Esophagus muscularis mucosa (tissue), 4 donors: ENCODE measurements around the gene FASTK. TPM values are rescaled to one million over a fixed set of nuclear protein-coding genes. Genes with fewer than 3 reads are reported as not detected.

ENCODE experiments used
- DNase-seq: peaks from one replicate; pipeline ENCODE4 v3.0.0-alpha.2; 2017; ENCODE audit errors: extremely low spot score
- H3K27ac ChIP-seq, 4 donors: fragments of 200-600 bp; sonication (generic); replicated peaks in 1 of 4; 1 replicate in 3 of 4; 2 replicates in 1 of 4; pipeline ENCODE4 v1.5.1; 2016 to 2019; ENCODE audit warnings: mild to moderate bottlenecking in 1 of 4
- H3K27me3 ChIP-seq, 4 donors: fragments of 200-600 bp; sonication (generic); one replicate each; pipeline versions ENCODE4 v1.5.1 to v1.6.0; 2016 to 2019
- H3K36me3 ChIP-seq, 4 donors: fragments of 200-600 bp; sonication (generic); one replicate each; pipeline ENCODE4 v1.5.1; 2016 to 2019
- H3K4me1 ChIP-seq, 4 donors: fragments of 200-600 bp; sonication (generic); one replicate each; pipeline ENCODE4 v1.5.1; 2016 to 2019
- H3K4me3 ChIP-seq, 4 donors: fragments of 200-600 bp; sonication (generic); 1 replicate in 2 of 4; 2 replicates in 2 of 4; pipeline ENCODE4 v1.5.1; 2016 to 2019; ENCODE audit warnings: mild to moderate bottlenecking in 4 of 4, moderate library complexity in 1 of 4
- H3K9me3 ChIP-seq, 4 donors: fragments of 200-600 bp; sonication (generic); 1 replicate in 3 of 4; 2 replicates in 1 of 4; pipeline ENCODE4 v1.5.1; 2016 to 2019
- EP300 ChIP-seq: sonication (generic); formaldehyde crosslinking; IDR thresholded peaks from one replicate; pipeline ENCODE4 v1.6.1; 2017; ENCODE audit warnings: antibody characterized with exemption
- POLR2A ChIP-seq: fragments of 450-650 bp; IDR thresholded peaks from one replicate; pipeline ENCODE4 v1.6.1; 2017; ENCODE audit warnings: antibody characterized with exemption, moderate library complexity, mild to moderate bottlenecking, low read depth
- POLR2AphosphoS5 ChIP-seq, 2 donors: sonication (generic); formaldehyde crosslinking; IDR thresholded peaks; one replicate each; pipeline ENCODE4 v1.6.1; 2017; ENCODE audit warnings: antibody characterized with exemption in 2 of 2
- WGBS: methylation state at CpG from one replicate; pipeline ENCODE4 v1.1.5; 2018; 5-methylcytosine and 5-hydroxymethylcytosine counted together
- intact Hi-C: fragments of 100-400 bp; cut with DNase I; formaldehyde crosslinking; loops from one replicate; pipeline ENCODE4 v1.15.1; 2023
- total RNA-seq, 4 donors: library from RNA; depleted of rRNA; stranded (reverse); fragments of >200 nt; gene quantifications; one replicate each; pipeline versions ENCODE4 v1.1.0 to v1.2.1, GENCODE V29; 2016
- TF ChIP-seq, protein P1 (sequence below), 3 experiments: fragments of 200-600 bp in 2 of 3; fragments of 450-650 bp in 1 of 3; sonication (generic) in 2 of 3; IDR thresholded peaks; one replicate each; pipeline ENCODE4 v1.5.1; 2017 to 2019; ENCODE audit warnings: antibody characterized with exemption in 3 of 3, mild to moderate bottlenecking in 2 of 3, moderate library complexity in 1 of 3

FASTK gene
- total RNA-seq, 4 donors from 2014 or later = 45.7 to 74.9 (median 60.4) TPM

DNA sequence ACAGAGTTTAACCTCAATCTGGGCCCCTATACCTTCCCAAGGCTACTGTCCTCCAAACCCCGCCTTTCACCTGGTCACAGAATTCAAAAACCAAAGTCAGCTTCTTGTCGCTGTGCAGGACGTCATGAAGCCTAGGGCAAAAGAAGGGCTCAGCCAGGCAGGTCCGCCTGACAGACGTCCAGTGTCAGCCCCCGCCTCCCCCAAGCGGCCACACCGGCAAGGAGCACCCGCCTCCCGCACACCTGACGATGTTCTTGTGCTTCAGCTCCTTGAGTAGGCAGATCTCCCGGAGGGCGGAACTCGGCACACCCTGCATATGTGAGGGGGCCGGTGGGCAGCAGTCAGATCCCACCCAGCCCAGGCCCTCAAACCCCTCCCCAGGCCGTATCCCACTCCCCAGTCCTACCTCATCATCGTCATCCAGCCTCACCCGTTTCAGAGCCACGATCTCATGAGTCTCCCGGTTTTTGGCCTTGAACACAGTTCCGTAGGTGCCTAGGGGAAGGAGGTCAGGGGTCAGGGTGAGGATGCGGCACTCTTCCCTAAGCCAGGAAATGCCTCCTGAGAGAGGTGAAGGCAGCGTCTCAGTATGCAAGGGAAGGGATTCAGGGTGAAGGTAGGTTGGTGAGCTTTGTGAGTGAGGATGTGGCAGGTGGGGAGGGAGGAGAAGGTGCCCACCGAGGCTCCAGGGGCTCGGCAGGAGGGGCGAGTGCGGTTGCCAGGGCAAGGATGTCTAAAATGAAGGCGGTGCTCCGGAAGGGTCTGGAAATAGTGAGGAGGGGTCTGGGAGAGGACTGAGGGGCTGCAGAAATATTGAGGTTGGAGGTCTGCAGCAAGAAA is 23.7 kb downstream of the FASTK start:
- WGBS = 20% methylated on average over 15 of the region's 29 CpGs
- Histone ChIP-seq H3K27me3 (no peaks in the 10 kb centered on the region), H3K9me3 (no peaks in the 10 kb centered on the region), H3K4me1 (peaks cover 36 to 48% (median 44%) of the 10 kb centered on the region in 4 donors), H3K4me3 (peak overlapping the region; percentile 72 to 94 (median 90)), H3K36me3 (peaks cover 0 to 13% (median 7%) of the 10 kb centered on the region in 4 donors), H3K27ac (peak overlapping the region in 2 of 4 donors; percentile 92 to 94)
- TF ChIP-seq EP300 = no peak
- TF ChIP-seq POLR2A = no peak
- TF ChIP-seq POLR2AphosphoS5 (IDR thresholded peaks at IDR 0.05) = no peak
- TF ChIP-seq, protein P1, sequence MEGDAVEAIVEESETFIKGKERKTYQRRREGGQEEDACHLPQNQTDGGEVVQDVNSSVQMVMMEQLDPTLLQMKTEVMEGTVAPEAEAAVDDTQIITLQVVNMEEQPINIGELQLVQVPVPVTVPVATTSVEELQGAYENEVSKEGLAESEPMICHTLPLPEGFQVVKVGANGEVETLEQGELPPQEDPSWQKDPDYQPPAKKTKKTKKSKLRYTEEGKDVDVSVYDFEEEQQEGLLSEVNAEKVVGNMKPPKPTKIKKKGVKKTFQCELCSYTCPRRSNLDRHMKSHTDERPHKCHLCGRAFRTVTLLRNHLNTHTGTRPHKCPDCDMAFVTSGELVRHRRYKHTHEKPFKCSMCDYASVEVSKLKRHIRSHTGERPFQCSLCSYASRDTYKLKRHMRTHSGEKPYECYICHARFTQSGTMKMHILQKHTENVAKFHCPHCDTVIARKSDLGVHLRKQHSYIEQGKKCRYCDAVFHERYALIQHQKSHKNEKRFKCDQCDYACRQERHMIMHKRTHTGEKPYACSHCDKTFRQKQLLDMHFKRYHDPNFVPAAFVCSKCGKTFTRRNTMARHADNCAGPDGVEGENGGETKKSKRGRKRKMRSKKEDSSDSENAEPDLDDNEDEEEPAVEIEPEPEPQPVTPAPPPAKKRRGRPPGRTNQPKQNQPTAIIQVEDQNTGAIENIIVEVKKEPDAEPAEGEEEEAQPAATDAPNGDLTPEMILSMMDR (IDR thresholded peaks at IDR 0.05) = no peak
- DNase-seq = no peak
- intact Hi-C loops = no loop called here

DNA sequence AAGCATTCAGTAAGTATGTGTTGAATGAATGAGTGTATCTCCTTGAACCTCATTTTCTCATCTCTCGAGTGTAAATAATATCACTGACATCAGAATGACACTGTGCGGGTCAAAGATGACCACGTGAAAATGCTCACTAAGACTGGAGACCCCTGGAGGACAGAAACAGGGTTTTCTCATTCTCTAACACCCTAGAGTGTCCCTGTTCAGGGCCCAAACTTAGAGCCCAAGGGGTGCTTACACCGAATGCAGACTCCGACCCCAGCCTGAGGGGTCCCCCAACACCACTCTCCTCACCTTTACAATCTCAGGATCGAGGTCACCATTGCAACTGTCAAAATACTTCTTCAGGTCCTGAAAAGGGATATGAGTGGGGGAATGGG is 24.3 kb downstream of the FASTK start:
- intact Hi-C loops = no loop called here
- Histone ChIP-seq H3K9me3 (no peaks in the 10 kb centered on the region), H3K4me1 (peaks cover 33 to 48% (median 42%) of the 10 kb centered on the region in 4 donors), H3K36me3 (peaks cover 0 to 13% (median 7%) of the 10 kb centered on the region in 4 donors), H3K27me3 (peaks cover 0 to 3% (median 0%) of the 10 kb centered on the region in 4 donors), H3K4me3 (no peak overlapping the region), H3K27ac (no peak overlapping the region)
- WGBS = 86% methylated on average over 6 of the region's 6 CpGs
- DNase-seq = no peak
- TF ChIP-seq EP300 = no peak
- no peak for TF ChIP-seq POLR2A
- TF ChIP-seq, protein P1 (IDR thresholded peaks at IDR 0.05) = no peak
- TF ChIP-seq POLR2AphosphoS5 (IDR thresholded peaks at IDR 0.05) = no peak

DNA sequence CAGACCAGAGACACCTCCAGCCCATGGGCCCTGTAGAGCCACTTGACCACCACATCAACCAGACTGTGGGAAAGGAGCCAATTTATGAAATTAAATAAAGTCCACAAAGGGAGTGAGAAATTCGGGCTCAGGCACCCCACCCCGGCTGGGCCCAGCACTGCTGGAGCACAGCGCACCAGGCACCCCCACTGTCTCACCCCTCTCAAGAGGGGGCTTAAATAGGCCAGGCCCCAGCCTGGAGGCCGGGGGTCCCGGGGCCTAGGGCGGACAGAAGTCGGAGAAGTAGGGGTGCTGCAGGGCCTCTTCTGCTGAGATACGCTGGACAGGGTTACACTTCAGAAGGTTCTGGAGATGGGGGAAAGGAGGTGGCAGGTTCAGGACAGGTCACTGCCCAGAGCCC is 26.9 kb downstream of the FASTK start:
- TF ChIP-seq EP300 = no peak
- no peak for TF ChIP-seq POLR2A
- no peak for TF ChIP-seq POLR2AphosphoS5 (IDR thresholded peaks at IDR 0.05)
- TF ChIP-seq, protein P1 (IDR thresholded peaks at IDR 0.05) = no peak
- H3K4me1 ChIP-seq = peaks cover 24 to 36% (median 30%) of the 10 kb centered on the region in 4 donors
- peaks cover 0 to 13% (median 7%) of the 10 kb centered on the region in 4 donors for H3K36me3 ChIP-seq
- intact Hi-C loops = no loop called here
- no peak overlapping the region for H3K4me3 ChIP-seq
- no peaks in the 10 kb centered on the region for H3K9me3 ChIP-seq
- DNase-seq = no peak
- peaks cover 0 to 15% (median 0%) of the 10 kb centered on the region in 4 donors for H3K27me3 ChIP-seq
- 94% methylated on average over 8 of the region's 8 CpGs for WGBS
- no peak overlapping the region for H3K27ac ChIP-seq

DNA sequence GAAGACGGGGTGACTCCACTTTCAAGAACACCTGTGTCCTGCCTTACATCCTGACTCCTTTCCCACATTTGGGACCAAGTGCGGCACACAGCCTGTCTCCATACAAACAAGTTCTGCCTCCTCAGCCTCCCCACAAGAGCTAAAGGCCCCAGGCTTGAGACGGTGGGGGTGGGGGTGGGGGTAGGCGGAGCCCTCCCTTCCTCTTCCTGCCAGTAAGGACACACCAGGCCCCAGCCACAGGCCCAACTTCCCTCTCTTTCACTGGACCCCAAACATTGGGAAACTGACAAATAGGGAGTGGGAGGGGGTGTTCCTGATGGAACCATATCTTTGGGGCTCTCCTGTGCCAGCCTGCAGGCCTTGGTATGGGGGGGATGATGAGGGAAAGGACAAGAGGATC is 27.5 kb downstream of the FASTK start:
- Histone ChIP-seq H3K9me3 (no peaks in the 10 kb centered on the region), H3K4me1 (peaks cover 20 to 30% (median 24%) of the 10 kb centered on the region in 4 donors), H3K36me3 (peaks cover 0 to 13% (median 7%) of the 10 kb centered on the region in 4 donors), H3K27ac (no peak overlapping the region), H3K27me3 (peaks cover 0 to 15% (median 0%) of the 10 kb centered on the region in 4 donors), H3K4me3 (no peak overlapping the region)
- 73% methylated on average over 4 of the region's 4 CpGs for WGBS
- DNase-seq = no peak
- intact Hi-C loops = no loop called here
- TF ChIP-seq EP300 (no peak), POLR2A (no peak), POLR2AphosphoS5 (IDR thresholded peaks at IDR 0.05) (no peak)
- TF ChIP-seq, protein P1 (IDR thresholded peaks at IDR 0.05) = no peak
